ENCODE data around the gene GNG10.
"Not testable (repeated sequence)": the region's sequence is repeated elsewhere in the genome, so short reads cannot be mapped to it uniquely, and the experiment has no call there.

GNG10 gene

GRCh38 chr9:111661150-111661801 lies at the start of gene GNG10:
Gene GNG10 (plus strand): TSS chr9:111661605. CDS start chr9:111661635, 30 bp downstream.
- DNase-seq = peak; percentile 64

- no peak for DNase-seq
Measured at GRCh38 chr9:111613436-111614040, 47.9 kb upstream of the GNG10 start.

- no peak for DNase-seq
Measured at GRCh38 chr9:111615928-111616327, 45.5 kb upstream of the GNG10 start.

GRCh38 chr9:111617349-111617748 lies 44.1 kb upstream of the GNG10 start:
- DNase-seq = not testable (repeated sequence)

- DNase-seq = peak; percentile 35
Measured at GRCh38 chr9:111621895-111622480, 39.4 kb upstream of the GNG10 start.

GRCh38 chr9:111622626-111623025 lies 38.8 kb upstream of the GNG10 start:
- DNase-seq = no peak

GRCh38 chr9:111627260-111627963 lies 34.0 kb upstream of the GNG10 start:
- no peak for DNase-seq

- no peak for DNase-seq
Measured at GRCh38 chr9:111628411-111628810, 33.0 kb upstream of the GNG10 start.

- no peak for DNase-seq
Measured at GRCh38 chr9:111630182-111630963, 31.0 kb upstream of the GNG10 start.

- no peak for DNase-seq
Measured at GRCh38 chr9:111630964-111631213, 30.5 kb upstream of the GNG10 start.

GRCh38 chr9:111631214-111631971 lies 30.0 kb upstream of the GNG10 start, which contains the start of gene DNAJC25:
Gene DNAJC25 (plus strand): TSS chr9:111631334. CDS start chr9:111631408, 74 bp downstream.
- DNase-seq = peak; percentile 96

- DNase-seq = no peak
Measured at GRCh38 chr9:111632060-111632459, 29.3 kb upstream of the GNG10 start.

GRCh38 chr9:111632695-111633388 lies 28.6 kb upstream of the GNG10 start:
- no peak for DNase-seq

GRCh38 chr9:111633389-111633736 lies 28.0 kb upstream of the GNG10 start:
- DNase-seq = no peak

GRCh38 chr9:111634860-111635259 lies 26.5 kb upstream of the GNG10 start:
- no peak for DNase-seq

- no peak for DNase-seq
Measured at GRCh38 chr9:111637421-111637950, 23.9 kb upstream of the GNG10 start.

- DNase-seq = no peak
Measured at GRCh38 chr9:111644195-111644772, 17.1 kb upstream of the GNG10 start.

GRCh38 chr9:111645806-111646205 lies 15.6 kb upstream of the GNG10 start:
- no peak for DNase-seq

GRCh38 chr9:111646417-111646816 lies 15.0 kb upstream of the GNG10 start:
- DNase-seq = no peak

GRCh38 chr9:111648066-111648465 lies 13.3 kb upstream of the GNG10 start:
- DNase-seq = no peak

GRCh38 chr9:111649016-111649415 lies 12.4 kb upstream of the GNG10 start:
- no peak for DNase-seq

All from stimulated activated CD4-positive, alpha-beta T cell treated with anti-CD3 and anti-CD28 coated beads, Interleukin-4, amount 100 ng/mL, for 24 hours (primary cell).